Peyer's patch (tissue), 4 donors: ENCODE results near the gene USF2.

Experiments used
- POLR2A ChIP-seq, 2 donors: fragments of 450-650 bp; IDR thresholded peaks; one replicate each; pipeline ENCODE4 v1.5.1; 2017; ENCODE audit warnings: antibody characterized with exemption in 2 of 2, mild to moderate bottlenecking in 2 of 2, moderate library complexity in 2 of 2
- TF ChIP-seq, protein P1 (sequence below), 6 experiments: fragments of 450-650 bp in 4 of 6; fragments of 200-600 bp in 2 of 6; sonication (generic) in 1 of 6; IDR thresholded peaks; one replicate each; pipeline ENCODE4 v1.5.1; 2017 to 2019; ENCODE audit warnings: antibody characterized with exemption in 6 of 6, mild to moderate bottlenecking in 3 of 6, moderate library complexity in 1 of 6

DNA sequence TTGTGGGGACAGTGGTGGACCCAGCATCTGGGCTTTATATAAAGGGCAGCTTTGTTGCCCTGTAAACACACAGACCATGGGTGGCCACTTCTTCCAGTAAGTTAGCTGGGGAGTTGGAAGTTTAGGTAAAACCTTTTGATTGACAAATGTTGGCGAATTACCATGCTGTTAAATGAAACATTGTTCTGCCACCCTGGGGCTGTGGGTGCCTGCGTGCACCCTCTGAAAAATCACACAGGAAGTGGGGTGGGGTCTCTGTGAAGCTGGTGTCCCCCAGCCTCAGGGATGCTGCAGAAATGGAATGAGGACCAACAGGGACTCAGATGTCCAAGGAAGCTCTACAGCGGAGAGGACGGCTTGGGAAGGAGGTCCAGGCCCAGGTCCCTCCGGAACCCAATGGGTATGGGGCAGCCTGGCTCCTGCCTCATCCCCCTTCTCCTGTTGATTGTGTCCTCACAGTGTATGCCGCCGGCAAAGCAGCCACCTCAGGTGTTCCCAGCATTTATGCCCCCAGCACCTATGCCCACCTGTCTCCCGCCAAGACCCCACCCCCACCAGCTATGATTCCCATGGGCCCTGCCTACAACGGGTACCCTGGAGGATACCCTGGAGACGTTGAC is 2.8 kb upstream of the USF2 start:
- TF ChIP-seq, protein P1, sequence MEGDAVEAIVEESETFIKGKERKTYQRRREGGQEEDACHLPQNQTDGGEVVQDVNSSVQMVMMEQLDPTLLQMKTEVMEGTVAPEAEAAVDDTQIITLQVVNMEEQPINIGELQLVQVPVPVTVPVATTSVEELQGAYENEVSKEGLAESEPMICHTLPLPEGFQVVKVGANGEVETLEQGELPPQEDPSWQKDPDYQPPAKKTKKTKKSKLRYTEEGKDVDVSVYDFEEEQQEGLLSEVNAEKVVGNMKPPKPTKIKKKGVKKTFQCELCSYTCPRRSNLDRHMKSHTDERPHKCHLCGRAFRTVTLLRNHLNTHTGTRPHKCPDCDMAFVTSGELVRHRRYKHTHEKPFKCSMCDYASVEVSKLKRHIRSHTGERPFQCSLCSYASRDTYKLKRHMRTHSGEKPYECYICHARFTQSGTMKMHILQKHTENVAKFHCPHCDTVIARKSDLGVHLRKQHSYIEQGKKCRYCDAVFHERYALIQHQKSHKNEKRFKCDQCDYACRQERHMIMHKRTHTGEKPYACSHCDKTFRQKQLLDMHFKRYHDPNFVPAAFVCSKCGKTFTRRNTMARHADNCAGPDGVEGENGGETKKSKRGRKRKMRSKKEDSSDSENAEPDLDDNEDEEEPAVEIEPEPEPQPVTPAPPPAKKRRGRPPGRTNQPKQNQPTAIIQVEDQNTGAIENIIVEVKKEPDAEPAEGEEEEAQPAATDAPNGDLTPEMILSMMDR (IDR thresholded peaks at IDR 0.05), result no peak
- TF ChIP-seq POLR2A (IDR thresholded peaks at IDR 0.05), result no peak
